OCI-LY3 (cell line): ENCODE results near the gene SLC22A12.

Experiments
- H2AFZ ChIP-seq: fragments of 200-600, 300-600 bp; shearing (Covaris generic); 2 replicates; pipeline ENCODE4 v1.6.0; 2014; ENCODE audit warnings: antibody characterized with exemption, low read depth, low read length
- H3K27ac ChIP-seq: fragments of 200-600, 300-600 bp; sonication (generic); 2 replicates; pipeline ENCODE4 v1.5.1; 2014; ENCODE audit warnings: mild to moderate bottlenecking, low read length, moderate library complexity, mixed read lengths
- H3K27me3 ChIP-seq: fragments of 200-600, 300-600 bp; sonication (generic); 2 replicates; pipeline ENCODE4 v1.6.1; 2014; ENCODE audit warnings: low read depth, low read length, mixed read lengths
- H3K36me3 ChIP-seq: fragments of 200-600, 300-600 bp; sonication (generic); replicated peaks from 2 replicates; pipeline ENCODE3; 2014; ENCODE audit warnings: low read depth, low read length, mixed read lengths
- H3K4me1 ChIP-seq: fragments of 300-600, 200-600 bp; sonication (generic); 2 replicates; pipeline ENCODE4 v1.6.1; 2014; ENCODE audit warnings: low read length, mixed read lengths
- H3K4me2 ChIP-seq: fragments of 200-600, 300-600 bp; sonication (generic); 2 replicates; pipeline ENCODE4 v1.6.1; 2014; ENCODE audit warnings: low read length, mixed read lengths
- H3K4me3 ChIP-seq: fragments of 300-600, 200-600 bp; sonication (generic); 2 replicates; pipeline ENCODE4 v1.5.1; 2014; ENCODE audit warnings: antibody characterized with exemption, mild to moderate bottlenecking, low read length, moderate library complexity
- H3K79me2 ChIP-seq: fragments of 300-600, 200-600 bp; shearing (Covaris generic); 2 replicates; pipeline ENCODE4 v1.6.1; 2014; ENCODE audit warnings: mild to moderate bottlenecking, low read length, mixed read lengths
- H3K9ac ChIP-seq: fragments of 300-600, 200-600 bp; shearing (Covaris generic); 2 replicates; pipeline ENCODE4 v1.6.0; 2014; ENCODE audit warnings: mild to moderate bottlenecking, low read length, moderate library complexity
- H3K9me3 ChIP-seq: fragments of 200-600, 300-600 bp; shearing (Covaris generic); 2 replicates; pipeline ENCODE4 v1.6.1; 2014; ENCODE audit warnings: low read length, mixed read lengths; ENCODE audit not compliant: insufficient read depth
- H4K20me1 ChIP-seq: fragments of 200-600, 300-600 bp; sonication (generic); 2 replicates; pipeline ENCODE4 v1.6.1; 2016; ENCODE audit warnings: low read length, mixed read lengths; ENCODE audit not compliant: insufficient read depth
- EZH2phosphoT487 ChIP-seq: fragments of 200-600 bp; shearing (Covaris generic); IDR thresholded peaks from 2 replicates; pipeline ENCODE4 v1.6.1; 2018; ENCODE audit warnings: antibody characterized with exemption, mixed run types, low read depth
- TF ChIP-seq, protein P1 (sequence below): fragments of 200-600, 300-600 bp; sonication (generic); IDR thresholded peaks from 2 replicates; pipeline ENCODE4 v1.5.1; 2014; ENCODE audit warnings: antibody characterized with exemption, low read length, low read depth

Gene SLC22A12

DNA sequence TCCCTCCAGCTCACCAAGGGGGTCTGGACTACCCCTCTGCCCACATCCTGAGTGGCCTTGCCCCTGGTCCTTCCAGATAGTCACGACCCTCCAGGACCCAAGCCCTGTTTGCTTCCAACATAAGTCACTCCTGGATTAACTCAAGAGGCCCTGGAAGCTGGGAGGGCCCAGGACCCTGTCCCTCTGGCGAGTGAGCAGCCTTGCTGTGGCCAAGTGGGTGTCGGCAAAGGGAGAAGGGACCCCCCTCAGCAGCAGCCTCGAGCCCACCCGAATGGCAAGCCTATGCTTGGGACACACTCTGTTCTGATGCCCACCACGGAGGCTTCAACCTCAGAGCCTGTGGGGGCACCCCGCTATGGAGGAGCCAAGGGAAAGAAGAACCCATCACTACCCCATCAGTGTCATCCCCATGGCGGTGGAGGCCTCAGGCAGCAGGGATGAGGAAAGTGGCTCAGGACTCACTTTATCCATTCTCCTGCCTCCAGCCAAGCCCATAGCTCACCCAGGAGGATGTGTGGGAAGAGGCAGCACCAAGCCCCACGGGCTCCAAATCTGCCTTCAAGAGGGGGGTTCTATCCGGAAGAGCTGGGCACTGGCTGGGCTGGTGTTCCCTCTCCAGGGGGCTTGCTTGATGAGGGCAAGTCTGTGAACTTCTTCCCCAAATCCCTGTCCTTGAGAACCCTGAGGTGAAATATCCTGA is 12.5 kb downstream of the SLC22A12 start:
- Histone ChIP-seq H3K27me3 (peaks cover 27% of the 10 kb centered on the region), H3K9me3 (no peaks in the 10 kb centered on the region), H2AFZ (no peak overlapping the region), H3K4me1 (no peaks in the 10 kb centered on the region), H3K4me3 (no peak overlapping the region), H3K79me2 (no peaks in the 10 kb centered on the region), H3K36me3 (no peaks in the 10 kb centered on the region), H4K20me1 (no peaks in the 10 kb centered on the region), H3K27ac (no peak overlapping the region), H3K9ac (no peak overlapping the region), H3K4me2 (no peak overlapping the region)
- no peak for TF ChIP-seq EZH2phosphoT487
- TF ChIP-seq, protein P1, sequence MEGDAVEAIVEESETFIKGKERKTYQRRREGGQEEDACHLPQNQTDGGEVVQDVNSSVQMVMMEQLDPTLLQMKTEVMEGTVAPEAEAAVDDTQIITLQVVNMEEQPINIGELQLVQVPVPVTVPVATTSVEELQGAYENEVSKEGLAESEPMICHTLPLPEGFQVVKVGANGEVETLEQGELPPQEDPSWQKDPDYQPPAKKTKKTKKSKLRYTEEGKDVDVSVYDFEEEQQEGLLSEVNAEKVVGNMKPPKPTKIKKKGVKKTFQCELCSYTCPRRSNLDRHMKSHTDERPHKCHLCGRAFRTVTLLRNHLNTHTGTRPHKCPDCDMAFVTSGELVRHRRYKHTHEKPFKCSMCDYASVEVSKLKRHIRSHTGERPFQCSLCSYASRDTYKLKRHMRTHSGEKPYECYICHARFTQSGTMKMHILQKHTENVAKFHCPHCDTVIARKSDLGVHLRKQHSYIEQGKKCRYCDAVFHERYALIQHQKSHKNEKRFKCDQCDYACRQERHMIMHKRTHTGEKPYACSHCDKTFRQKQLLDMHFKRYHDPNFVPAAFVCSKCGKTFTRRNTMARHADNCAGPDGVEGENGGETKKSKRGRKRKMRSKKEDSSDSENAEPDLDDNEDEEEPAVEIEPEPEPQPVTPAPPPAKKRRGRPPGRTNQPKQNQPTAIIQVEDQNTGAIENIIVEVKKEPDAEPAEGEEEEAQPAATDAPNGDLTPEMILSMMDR = no peak

GRCh38 chr11:64604458-64605243 is 13.6 kb downstream of the SLC22A12 start:
- Histone ChIP-seq H3K9ac (no peak overlapping the region), H3K36me3 (no peaks in the 10 kb centered on the region), H3K4me2 (no peak overlapping the region), H3K9me3 (no peaks in the 10 kb centered on the region), H4K20me1 (no peaks in the 10 kb centered on the region), H3K4me1 (no peaks in the 10 kb centered on the region), H3K27ac (no peak overlapping the region), H3K79me2 (no peaks in the 10 kb centered on the region), H2AFZ (no peak overlapping the region), H3K4me3 (no peak overlapping the region), H3K27me3 (peaks cover 27% of the 10 kb centered on the region)
- no peak for TF ChIP-seq EZH2phosphoT487
- TF ChIP-seq, protein P1 = no peak

DNA sequence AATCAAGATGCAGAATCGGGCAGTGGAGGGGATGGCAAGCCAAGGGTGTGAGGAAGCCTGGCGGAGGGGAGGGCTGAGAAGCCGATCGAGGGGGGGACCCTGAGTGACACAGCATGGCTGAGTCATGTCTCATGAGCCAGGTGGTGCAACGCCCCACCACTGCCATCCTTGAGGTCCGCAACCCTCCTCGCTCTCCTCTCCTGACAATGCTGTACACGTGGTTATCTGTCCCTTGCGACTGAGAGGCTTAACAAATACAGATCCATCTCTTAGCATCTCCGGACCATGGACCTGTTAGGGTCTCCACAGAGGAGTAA is 14.2 kb downstream of the SLC22A12 start:
- Histone ChIP-seq H3K27ac (no peak overlapping the region), H3K4me1 (no peaks in the 10 kb centered on the region), H3K36me3 (no peaks in the 10 kb centered on the region), H4K20me1 (no peaks in the 10 kb centered on the region), H3K79me2 (no peaks in the 10 kb centered on the region), H3K27me3 (peaks cover 27% of the 10 kb centered on the region), H2AFZ (no peak overlapping the region), H3K4me3 (no peak overlapping the region), H3K9ac (no peak overlapping the region), H3K9me3 (no peaks in the 10 kb centered on the region), H3K4me2 (no peak overlapping the region)
- TF ChIP-seq EZH2phosphoT487 = no peak
- TF ChIP-seq, protein P1 = no peak
